Osteoblast (primary cell): Measurements from ENCODE around the gene EDN2. TPM values are rescaled to one million over a fixed set of nuclear protein-coding genes. Genes with fewer than 3 reads are reported as not detected.

ENCODE experiments used
- DNase-seq: peaks from one replicate; pipeline ENCODE4 v3.0.0; 2011; ENCODE audit warnings: low spot score, mixed read lengths; ENCODE audit not compliant: insufficient read length; ENCODE audit errors: missing footprints
- H2AFZ ChIP-seq: 2 replicates; pipeline ENCODE4 v1.6.0; 2011; ENCODE audit warnings: mild to moderate bottlenecking, low read length
- H3K27ac ChIP-seq: 2 replicates; pipeline ENCODE4 v1.5.1; 2011; ENCODE audit warnings: mild to moderate bottlenecking, low read depth, low read length, moderate library complexity
- H3K27me3 ChIP-seq: 2 replicates; pipeline ENCODE4 v1.6.0; 2012; ENCODE audit warnings: mild to moderate bottlenecking, control low read depth, inconsistent platforms, low read length, moderate library complexity; ENCODE audit not compliant: insufficient read depth
- H3K36me3 ChIP-seq: 2 replicates; pipeline ENCODE4 v1.5.1; 2011; ENCODE audit warnings: mild to moderate bottlenecking, low read length, control low read depth, moderate library complexity; ENCODE audit not compliant: insufficient read depth
- H3K4me1 ChIP-seq: 2 replicates; pipeline ENCODE4 v1.5.1; 2011; ENCODE audit warnings: mild to moderate bottlenecking, low read length, control low read depth, moderate library complexity; ENCODE audit not compliant: insufficient read depth
- H3K4me2 ChIP-seq: 2 replicates; pipeline ENCODE4 v1.6.0; 2011; ENCODE audit warnings: mild to moderate bottlenecking, low read length; ENCODE audit not compliant: insufficient read depth
- H3K4me3 ChIP-seq: fragments of 200-600 bp; sonication (generic); 3 replicates; pipeline ENCODE4 v1.5.1; 2012; ENCODE audit warnings: mild to moderate bottlenecking, low read length, inconsistent platforms; ENCODE audit not compliant: insufficient read depth
- H3K79me2 ChIP-seq: 2 replicates; pipeline ENCODE4 v1.6.0; 2012; ENCODE audit warnings: mild to moderate bottlenecking, low read length, control low read depth, inconsistent platforms; ENCODE audit not compliant: insufficient read depth
- H3K9me3 ChIP-seq: 2 replicates; pipeline ENCODE4 v1.5.1; 2011; ENCODE audit warnings: low read depth, low read length, control low read depth
- H4K20me1 ChIP-seq: 2 replicates; pipeline ENCODE4 v1.6.0; 2012; ENCODE audit warnings: mild to moderate bottlenecking, low read length, control low read depth; ENCODE audit not compliant: insufficient read depth
- CTCF ChIP-seq: IDR thresholded peaks from 2 replicates; pipeline ENCODE4 v1.5.1; 2011; ENCODE audit warnings: mild to moderate bottlenecking, low read depth, low read length, moderate library complexity; ENCODE audit errors: extremely low read depth
- total RNA-seq: library from RNA; depleted of rRNA; stranded (reverse); fragments of >200 nt; gene quantifications from 2 replicates; pipeline ENCODE4 v1.2.3, GENCODE V29; 2012

The EDN2 gene
- total RNA-seq, 1 donor = not detected

DNA sequence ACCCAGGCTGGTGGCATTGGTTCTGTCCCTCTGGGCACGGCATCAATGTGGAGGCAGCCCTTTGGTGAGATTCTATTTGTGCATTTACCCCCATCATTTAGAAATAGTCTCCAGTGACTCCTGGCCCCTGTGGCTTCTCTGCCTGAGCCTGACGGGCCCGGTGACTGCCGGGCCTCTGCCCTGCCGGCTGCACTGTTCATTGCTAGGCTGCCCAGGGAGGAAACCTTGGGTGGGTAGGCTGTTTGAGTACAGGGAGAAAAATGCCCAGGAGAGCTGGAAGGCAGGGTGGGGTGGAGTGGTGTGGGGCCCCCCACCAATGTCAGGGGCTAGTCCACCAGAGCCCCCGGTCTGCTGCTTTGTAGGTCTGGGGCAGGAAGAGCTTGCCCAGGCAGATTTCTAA, 23.4 kb upstream of the EDN2 start:
- H3K36me3 ChIP-seq = no peaks in the 10 kb centered on the region
- H3K27ac ChIP-seq = no peak overlapping the region
- H3K4me2 ChIP-seq = no peak overlapping the region
- H3K9me3 ChIP-seq = no peaks in the 10 kb centered on the region
- peaks cover 2% of the 10 kb centered on the region for H4K20me1 ChIP-seq
- H3K79me2 ChIP-seq = no peaks in the 10 kb centered on the region
- DNase-seq = no peak
- TF ChIP-seq CTCF = no peak
- no peak overlapping the region for H2AFZ ChIP-seq
- peaks cover 2% of the 10 kb centered on the region for H3K27me3 ChIP-seq
- no peaks in the 10 kb centered on the region for H3K4me1 ChIP-seq
- H3K4me3 ChIP-seq = no peak overlapping the region

GRCh38 chr1:41507110-41507720, 22.7 kb upstream of the EDN2 start:
- Histone ChIP-seq H3K27ac (no peak overlapping the region), H3K79me2 (no peaks in the 10 kb centered on the region), H2AFZ (no peak overlapping the region), H3K9me3 (no peaks in the 10 kb centered on the region), H3K4me1 (no peaks in the 10 kb centered on the region), H4K20me1 (peaks cover 2% of the 10 kb centered on the region), H3K4me3 (no peak overlapping the region), H3K4me2 (no peak overlapping the region), H3K27me3 (peaks cover 2% of the 10 kb centered on the region), H3K36me3 (no peaks in the 10 kb centered on the region)
- DNase-seq = no peak
- no peak for TF ChIP-seq CTCF

DNA sequence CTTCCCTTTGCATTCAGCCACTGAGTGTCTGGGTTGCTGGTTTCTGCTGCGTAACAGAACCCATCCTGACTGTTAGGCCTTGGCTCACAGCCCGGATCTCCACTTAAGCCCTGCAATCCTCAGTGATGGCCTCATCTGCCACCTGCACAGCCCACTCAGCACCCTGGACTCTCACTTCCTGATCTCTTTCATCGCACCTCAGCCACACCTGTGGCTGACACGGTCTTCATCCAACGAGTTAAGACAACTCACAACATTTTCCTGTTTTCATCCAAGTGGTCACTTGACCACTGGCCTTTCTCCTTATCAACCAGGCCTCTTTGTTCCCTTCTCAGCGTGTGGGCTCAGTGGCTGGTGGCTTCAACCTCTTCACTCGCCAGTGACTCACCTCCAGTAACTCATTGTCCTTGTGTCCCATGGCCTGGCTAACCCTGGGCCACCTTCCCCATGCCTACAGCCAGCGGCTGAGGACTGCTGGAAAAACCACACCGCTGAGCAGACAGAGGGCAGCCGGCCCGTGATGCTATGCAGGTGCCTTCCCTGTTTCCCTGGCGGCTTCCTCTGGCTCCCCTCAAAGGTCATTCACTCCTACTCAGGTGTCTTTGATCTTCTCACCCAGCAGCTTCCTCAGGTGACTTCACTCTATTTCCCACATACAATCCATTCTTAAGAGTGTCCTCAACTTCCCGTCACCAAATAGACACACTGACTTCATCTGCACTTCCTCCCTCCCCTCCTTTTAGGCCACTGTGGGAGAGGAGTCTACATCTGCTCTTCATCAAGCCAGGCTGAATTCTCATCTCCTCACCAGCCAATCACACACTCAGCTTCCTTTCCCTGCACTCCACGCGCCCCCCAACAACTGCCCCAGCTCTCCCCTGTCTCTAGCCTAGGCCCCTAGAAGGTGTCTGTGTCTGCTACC, 19.9 kb upstream of the EDN2 start:
- H3K27ac ChIP-seq = no peak overlapping the region
- no peak for DNase-seq
- TF ChIP-seq CTCF = no peak

GRCh38 chr1:41503538-41504113, 19.1 kb upstream of the EDN2 start:
- Histone ChIP-seq H4K20me1 (no peaks in the 10 kb centered on the region), H3K4me2 (no peak overlapping the region), H2AFZ (no peak overlapping the region), H3K4me1 (peaks cover 10% of the 10 kb centered on the region), H3K36me3 (no peaks in the 10 kb centered on the region), H3K27me3 (peaks cover 2% of the 10 kb centered on the region), H3K27ac (no peak overlapping the region), H3K79me2 (no peaks in the 10 kb centered on the region), H3K9me3 (no peaks in the 10 kb centered on the region), H3K4me3 (no peak overlapping the region)
- no peak for TF ChIP-seq CTCF
- no peak for DNase-seq

More for the DNA sequence above, 19.9 kb upstream of the EDN2 start:
- Histone ChIP-seq H3K4me2 (no peak overlapping the region), H3K4me1 (peaks cover 5% of the 10 kb centered on the region), H3K4me3 (no peak overlapping the region), H3K27me3 (peaks cover 2% of the 10 kb centered on the region), H2AFZ (no peak overlapping the region), H4K20me1 (no peaks in the 10 kb centered on the region), H3K9me3 (no peaks in the 10 kb centered on the region), H3K79me2 (no peaks in the 10 kb centered on the region), H3K36me3 (no peaks in the 10 kb centered on the region)
